Cardiac muscle cell (in vitro differentiated cells and primary cell): ENCODE measurements around the gene ST3GAL3. TPM values are rescaled to one million over a fixed set of nuclear protein-coding genes. Genes with fewer than 3 reads are reported as not detected.

Source experiments
- DNase-seq, 2 donors: peaks; one replicate each; pipeline versions ENCODE4 v3.0.0 to v3.0.0-alpha.2; 2010 to 2017; ENCODE audit warnings: low read depth in 1 of 2, low spot score in 1 of 2
- H3K27ac ChIP-seq: fragments of 200-600 bp; sonication (generic); 2 replicates; pipeline ENCODE4 v1.5.1; 2016
- H3K27me3 ChIP-seq: fragments of 200-600 bp; sonication (generic); 2 replicates; pipeline ENCODE4 v1.6.0; 2016; ENCODE audit warnings: control low read depth
- H3K36me3 ChIP-seq: fragments of 200-600 bp; sonication (generic); 2 replicates; pipeline ENCODE4 v1.5.1; 2016; ENCODE audit warnings: control low read depth
- H3K4me1 ChIP-seq: fragments of 200-600 bp; sonication (generic); 2 replicates; pipeline ENCODE4 v1.8.1; 2017; ENCODE audit warnings: low read depth, mild to moderate bottlenecking, mixed run types
- H3K4me3 ChIP-seq: fragments of 200-600 bp; sonication (generic); 2 replicates; pipeline ENCODE4 v1.5.1; 2016; ENCODE audit warnings: mild to moderate bottlenecking
- H3K9me3 ChIP-seq: fragments of 200-600 bp; sonication (generic); 2 replicates; pipeline ENCODE4 v1.5.1; 2017; ENCODE audit warnings: low read depth, mild to moderate bottlenecking, control low read depth
- polyA plus RNA-seq: library from polyadenylated mRNA; unstranded; fragments of >200 nt; fragmentation: Nextera tagmentation; extraction: Ambion mirVana; gene quantifications from 2 replicates; pipeline ENCODE4 v1.2.1, GENCODE V29; 2016
- total RNA-seq: library from RNA; depleted of rRNA; stranded (reverse); fragments of >200 nt; gene quantifications from 2 replicates; pipeline ENCODE4 v1.2.3, GENCODE V29; 2016
- TF ChIP-seq, protein P1 (sequence below): IDR thresholded peaks from 2 replicates; pipeline ENCODE4 v1.5.1; 2012; ENCODE audit warnings: low read depth, mild to moderate bottlenecking, low read length

Gene ST3GAL3
- total and polyA plus RNA-seq, 2 experiments from 2014 or later = 34.7 to 35.7 TPM

DNA sequence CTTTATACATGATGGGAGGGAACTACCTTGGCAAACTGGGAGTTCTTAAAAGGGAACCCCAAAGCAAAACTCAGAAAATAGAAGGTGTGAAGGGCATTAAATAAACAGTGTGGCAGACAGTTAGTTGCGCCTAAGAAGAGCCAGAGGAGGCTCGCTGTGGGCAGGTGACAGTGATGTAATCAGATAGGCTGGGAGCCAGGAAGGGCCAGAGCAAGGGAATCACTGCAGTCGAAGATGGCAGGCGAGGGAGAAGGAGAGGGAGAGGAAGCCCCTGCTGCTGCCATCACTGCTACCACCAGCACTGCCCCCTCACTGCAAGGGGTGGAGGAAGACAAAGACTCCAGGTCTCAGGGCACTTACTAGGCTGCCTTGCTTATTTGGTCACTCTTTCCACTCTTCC is 97.2 kb downstream of the ST3GAL3 start:
- peak overlapping the region; percentile 22 for H3K27ac ChIP-seq
- H3K36me3 ChIP-seq = no peaks in the 10 kb centered on the region
- no peaks in the 10 kb centered on the region for H3K27me3 ChIP-seq
- TF ChIP-seq, protein P1, sequence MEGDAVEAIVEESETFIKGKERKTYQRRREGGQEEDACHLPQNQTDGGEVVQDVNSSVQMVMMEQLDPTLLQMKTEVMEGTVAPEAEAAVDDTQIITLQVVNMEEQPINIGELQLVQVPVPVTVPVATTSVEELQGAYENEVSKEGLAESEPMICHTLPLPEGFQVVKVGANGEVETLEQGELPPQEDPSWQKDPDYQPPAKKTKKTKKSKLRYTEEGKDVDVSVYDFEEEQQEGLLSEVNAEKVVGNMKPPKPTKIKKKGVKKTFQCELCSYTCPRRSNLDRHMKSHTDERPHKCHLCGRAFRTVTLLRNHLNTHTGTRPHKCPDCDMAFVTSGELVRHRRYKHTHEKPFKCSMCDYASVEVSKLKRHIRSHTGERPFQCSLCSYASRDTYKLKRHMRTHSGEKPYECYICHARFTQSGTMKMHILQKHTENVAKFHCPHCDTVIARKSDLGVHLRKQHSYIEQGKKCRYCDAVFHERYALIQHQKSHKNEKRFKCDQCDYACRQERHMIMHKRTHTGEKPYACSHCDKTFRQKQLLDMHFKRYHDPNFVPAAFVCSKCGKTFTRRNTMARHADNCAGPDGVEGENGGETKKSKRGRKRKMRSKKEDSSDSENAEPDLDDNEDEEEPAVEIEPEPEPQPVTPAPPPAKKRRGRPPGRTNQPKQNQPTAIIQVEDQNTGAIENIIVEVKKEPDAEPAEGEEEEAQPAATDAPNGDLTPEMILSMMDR = no peak
- peaks cover 17% of the 10 kb centered on the region for H3K4me1 ChIP-seq
- DNase-seq = no peak
- H3K9me3 ChIP-seq = no peaks in the 10 kb centered on the region
- no peak overlapping the region for H3K4me3 ChIP-seq

DNA sequence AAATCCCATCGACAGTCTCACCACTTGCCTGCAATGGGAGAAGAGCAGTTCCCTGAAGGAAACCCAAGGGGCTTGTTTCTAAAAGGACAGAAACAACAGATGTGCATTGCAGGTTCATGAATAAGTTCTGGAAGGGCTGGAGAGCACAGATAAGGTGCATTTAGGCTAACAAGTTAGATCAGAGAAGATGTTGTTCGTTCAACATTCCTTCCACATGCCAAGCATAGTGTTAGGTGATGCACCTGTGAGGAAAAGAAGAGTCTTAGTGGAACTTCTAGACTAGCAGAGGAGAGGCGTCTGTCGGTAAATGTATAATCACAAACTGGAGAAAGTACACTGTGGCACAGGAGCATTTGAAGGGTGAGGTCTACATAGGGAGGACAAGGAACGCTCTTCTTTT is 98.0 kb downstream of the ST3GAL3 start:
- H3K4me1 ChIP-seq = peaks cover 17% of the 10 kb centered on the region
- TF ChIP-seq, protein P1 = no peak

DNA sequence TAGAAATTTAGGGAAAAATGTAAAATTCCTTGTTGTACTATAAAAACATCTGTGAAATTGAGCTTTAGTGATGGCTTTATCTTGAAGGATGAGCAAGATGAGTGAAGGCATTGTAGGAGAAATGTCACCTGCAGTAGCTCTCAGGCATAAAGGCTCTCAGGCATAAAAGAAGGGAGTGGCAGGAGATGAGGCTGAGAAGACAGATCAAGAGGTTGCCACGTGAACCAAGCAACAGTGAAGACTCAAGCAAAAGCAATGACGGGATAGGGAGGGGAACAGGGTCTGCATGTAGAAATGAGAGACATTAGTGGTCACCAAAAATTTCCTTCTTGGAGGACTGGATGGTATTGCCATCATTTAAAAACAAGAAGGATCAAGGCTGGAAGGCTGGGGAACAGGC is 98.8 kb downstream of the ST3GAL3 start:
- TF ChIP-seq, protein P1 = no peak
- H3K4me3 ChIP-seq = no peak overlapping the region
- no peak for DNase-seq

More for the DNA sequence above, 98.0 kb downstream of the ST3GAL3 start:
- Histone ChIP-seq H3K27ac (no peak overlapping the region), H3K27me3 (no peaks in the 10 kb centered on the region), H3K36me3 (no peaks in the 10 kb centered on the region), H3K4me3 (no peak overlapping the region), H3K9me3 (no peaks in the 10 kb centered on the region)
- DNase-seq = no peak

DNA sequence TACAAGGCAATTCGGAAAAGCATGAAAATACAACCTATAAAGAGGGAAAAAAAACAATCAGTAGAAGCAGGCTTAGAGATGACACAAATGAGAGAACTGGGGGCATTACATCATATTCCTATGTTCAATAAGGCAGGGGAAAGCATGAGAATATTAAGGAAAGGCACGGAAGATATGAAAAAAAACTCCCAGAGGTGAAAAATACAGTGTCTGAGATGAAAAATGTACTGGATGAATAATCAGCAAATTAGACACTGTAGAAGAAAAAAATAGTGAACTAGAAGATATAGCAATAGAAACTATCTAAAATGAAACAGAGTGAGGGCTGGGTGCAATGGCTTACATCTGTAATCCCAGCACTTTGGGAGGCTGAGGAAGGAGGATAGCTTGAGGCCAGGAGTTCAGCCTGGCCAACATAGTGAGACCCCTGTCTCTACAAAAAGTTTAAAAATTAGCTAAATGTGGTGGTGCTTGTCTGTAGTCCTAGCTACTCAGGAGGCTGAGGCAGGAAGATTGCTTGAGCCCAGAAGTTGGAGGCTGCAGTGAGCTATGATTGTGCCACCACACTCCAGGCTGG is 101.8 kb downstream of the ST3GAL3 start:
- Histone ChIP-seq H3K4me1 (peaks cover 24% of the 10 kb centered on the region), H3K36me3 (no peaks in the 10 kb centered on the region), H3K4me3 (no peak overlapping the region), H3K27ac (no peak overlapping the region), H3K9me3 (no peaks in the 10 kb centered on the region), H3K27me3 (no peaks in the 10 kb centered on the region)
- no peak for DNase-seq
- TF ChIP-seq, protein P1 = no peak

More for the DNA sequence above, 98.8 kb downstream of the ST3GAL3 start:
- H3K27ac ChIP-seq = no peak overlapping the region
- H3K27me3 ChIP-seq = no peaks in the 10 kb centered on the region
- H3K9me3 ChIP-seq = no peaks in the 10 kb centered on the region
- peaks cover 17% of the 10 kb centered on the region for H3K4me1 ChIP-seq
- no peaks in the 10 kb centered on the region for H3K36me3 ChIP-seq

DNA sequence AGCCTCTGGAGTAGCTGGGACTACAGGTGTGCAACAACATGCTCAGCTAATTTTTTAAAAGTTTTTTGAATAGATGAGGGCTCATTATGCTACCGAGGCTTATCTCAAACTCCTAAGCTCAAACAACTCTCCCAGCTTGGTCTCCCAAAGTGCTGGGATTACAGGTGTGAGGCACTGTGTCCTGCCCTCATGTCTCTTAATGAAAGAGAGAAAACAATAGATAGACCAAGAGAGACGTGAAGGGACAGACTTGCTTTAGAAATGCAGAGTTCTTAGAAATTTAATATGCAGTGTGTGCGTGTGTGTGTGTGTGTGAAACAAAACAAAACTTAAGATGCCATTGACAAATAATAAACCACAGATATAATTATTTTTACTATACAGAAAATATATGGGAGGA is 105.2 kb downstream of the ST3GAL3 start:
- DNase-seq = no peak
- H3K36me3 ChIP-seq = no peaks in the 10 kb centered on the region
- H3K4me1 ChIP-seq = peaks cover 19% of the 10 kb centered on the region
- TF ChIP-seq, protein P1 = no peak
- H3K27ac ChIP-seq = no peak overlapping the region
- H3K9me3 ChIP-seq = no peaks in the 10 kb centered on the region
- H3K27me3 ChIP-seq = no peaks in the 10 kb centered on the region
- H3K4me3 ChIP-seq = no peak overlapping the region
